Heart right ventricle (tissue), 16 donors: Measurements from ENCODE around the gene GTPBP10. TPM values are rescaled to one million over a fixed set of nuclear protein-coding genes. Genes with fewer than 3 reads are reported as not detected.
A peak's percentile ranks its signal among the peaks of the same experiment; 100 is the strongest.

Source experiments
- ATAC-seq, 8 donors: fragments of 200-7000 bp; cut with Tn5 transposase; one replicate each; pipeline ENCODE4 v1.9.1; 2020; ENCODE audit warnings: mild to moderate bottlenecking in 8 of 8, moderate library complexity in 8 of 8, moderate number of reproducible peaks in 1 of 8
- DNase-seq, 2 donors: peaks; one replicate each; pipeline ENCODE4 v3.0.0-alpha.2; 2020
- H3K27ac ChIP-seq, 10 donors: fragments of 200-600 bp; sonication (generic) in 2 of 10; one replicate each; pipeline versions ENCODE4 v1.5.0 to v1.8.0; 2020 to 2022; ENCODE audit warnings: mild to moderate bottlenecking in 3 of 10
- H3K27me3 ChIP-seq, 7 donors: fragments of 200-600 bp; one replicate each; pipeline ENCODE4 v1.8.0; 2021 to 2022; ENCODE audit warnings: mild to moderate bottlenecking in 2 of 7
- H3K36me3 ChIP-seq, 9 donors: fragments of 200-600 bp; sonication (generic) in 1 of 9; one replicate each; pipeline versions ENCODE4 v1.5.0 to v1.8.0; 2020 to 2022; ENCODE audit warnings: mild to moderate bottlenecking in 2 of 9
- H3K4me1 ChIP-seq, 9 donors: fragments of 200-600 bp; sonication (generic) in 1 of 9; one replicate each; pipeline versions ENCODE4 v1.5.0 to v1.8.0; 2020 to 2022; ENCODE audit warnings: mild to moderate bottlenecking in 4 of 9
- H3K4me3 ChIP-seq, 10 donors: fragments of 200-600 bp; sonication (generic) in 2 of 10; one replicate each; pipeline versions ENCODE4 v1.5.0 to v1.8.0; 2020 to 2022; ENCODE audit warnings: mild to moderate bottlenecking in 7 of 10, moderate library complexity in 2 of 10
- H3K9me3 ChIP-seq, 11 donors: fragments of 200-600 bp in 10 of 11; sonication (generic) in 2 of 11; one replicate each; pipeline versions ENCODE4 v1.5.0 to v1.8.0; 2013 to 2022; ENCODE audit warnings: mild to moderate bottlenecking in 2 of 11, control low read depth in 1 of 11, moderate library complexity in 1 of 11
- WGBS, 2 donors: extraction: QIAGEN DNeasy Blood & Tissue Kit; methylation state at CpG; one replicate each; pipeline ENCODE4 v1.1.7; 2013; ENCODE audit warnings: inconsistent platforms in 1 of 2; 5-methylcytosine and 5-hydroxymethylcytosine counted together
- intact Hi-C, 10 donors: fragments of 100-400 bp; cut with DNase I; formaldehyde crosslinking; loops; one replicate each; pipeline versions ENCODE4 v1.11.1 to v1.14.2; 2022
- polyA plus RNA-seq, 2 donors: library from polyadenylated mRNA; stranded (reverse); fragments of 200-250 nt; gene quantifications; one replicate each; pipeline ENCODE4 v1.2.3, GENCODE V29; 2013
- total RNA-seq, 10 donors: library from RNA; stranded (reverse); fragmentation: NEBNext Ultra II Directional in 3 of 10; extraction: Animal tissue kit (Norgen Biotek cat#: 25700) in 3 of 10; gene quantifications; one replicate each; pipeline versions ENCODE4 v1.2.1 to v1.2.4, GENCODE V29; 2021 to 2023
- TF ChIP-seq, protein P1 (sequence below), 9 donors: fragments of 200-600 bp; sonication (generic) in 2 of 9; IDR thresholded peaks; one replicate each; pipeline versions ENCODE4 v1.5.0 to v1.8.0; 2021 to 2022; ENCODE audit warnings: antibody characterized with exemption in 9 of 9, mild to moderate bottlenecking in 5 of 9, moderate library complexity in 1 of 9
- donor health status: Arrhythmogenic right ventricular cardiomyopathy.
- donor health status: ischemic (EF 13 %, LVEDD 7.1; RV severe dilation, severe dysfunction).
- donor health status: healthy with polysubstance abuse.
- donor health status: DM: no; HTN: yes; CAD: no.
- donor health status: DM: no; HTN: no; CAD: no.
- donor health status: ischemic (EF 25% LVEDD 6.9; RV normal size, moderate dysfunction).
- donor health status: ischemic (EF 25% LVEDD 5.7; RV mildly dilated, moderate dysfunction).
- donor health status: healthy.
- donor health status: DM: yes; HTN: yes; CAD: no.
- donor health status: Ischemic cardiomyopathy.
- donor health status: ischemic (EF 35%, LVEDD 5.7; RV mildly dilated, moderate dysfunction).
- donor health status: nonischemic (EF 11% LVEDD 7.7; RV severe dilation, severe dysfunction).
- donor health status: DM: yes; HTN: yes; CAD: no.
- donor health status: PGD.
- donor health status: ischemic (EF 29% LVEDD 5.4; RV normal size, mild dysfunction).
- donor health status: nonischemic (EF 23%, LVEDD 6.1; RV moderate dilation, normal function).

GTPBP10 gene
- total and polyA plus RNA-seq, 12 donors: 15.5 to 27.6 (median 23.4) TPM

DNA sequence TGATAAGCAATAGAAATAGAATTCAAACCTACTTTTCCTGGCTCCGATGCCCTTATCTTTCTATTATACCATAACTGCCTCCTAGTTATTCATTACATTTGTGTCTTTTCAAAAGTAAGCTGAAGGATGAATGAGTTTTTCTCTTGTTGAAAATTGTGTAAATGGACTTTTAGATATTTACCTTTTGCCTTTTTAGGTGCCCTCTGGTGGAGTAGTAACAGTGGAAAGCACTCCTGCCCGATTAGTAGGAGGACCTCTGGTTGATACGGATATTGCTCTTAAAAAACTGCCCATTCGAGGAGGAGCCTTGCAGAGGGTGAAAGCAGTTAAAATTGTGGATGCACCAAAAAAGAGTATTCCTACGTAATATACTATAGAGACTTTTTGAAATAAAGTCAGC lies 36.6 kb upstream of the GTPBP10 start:
- Histone ChIP-seq H3K4me3 (no peak overlapping the region), H3K36me3 (peaks cover 0 to 52% (median 0%) of the 10 kb centered on the region in 9 donors), H3K4me1 (no peaks in the 10 kb centered on the region), H3K27ac (no peak overlapping the region), H3K27me3 (no peaks in the 10 kb centered on the region), H3K9me3 (no peaks in the 10 kb centered on the region)
- ATAC-seq (no peak), DNase-seq (no peak)
- TF ChIP-seq, protein P1, sequence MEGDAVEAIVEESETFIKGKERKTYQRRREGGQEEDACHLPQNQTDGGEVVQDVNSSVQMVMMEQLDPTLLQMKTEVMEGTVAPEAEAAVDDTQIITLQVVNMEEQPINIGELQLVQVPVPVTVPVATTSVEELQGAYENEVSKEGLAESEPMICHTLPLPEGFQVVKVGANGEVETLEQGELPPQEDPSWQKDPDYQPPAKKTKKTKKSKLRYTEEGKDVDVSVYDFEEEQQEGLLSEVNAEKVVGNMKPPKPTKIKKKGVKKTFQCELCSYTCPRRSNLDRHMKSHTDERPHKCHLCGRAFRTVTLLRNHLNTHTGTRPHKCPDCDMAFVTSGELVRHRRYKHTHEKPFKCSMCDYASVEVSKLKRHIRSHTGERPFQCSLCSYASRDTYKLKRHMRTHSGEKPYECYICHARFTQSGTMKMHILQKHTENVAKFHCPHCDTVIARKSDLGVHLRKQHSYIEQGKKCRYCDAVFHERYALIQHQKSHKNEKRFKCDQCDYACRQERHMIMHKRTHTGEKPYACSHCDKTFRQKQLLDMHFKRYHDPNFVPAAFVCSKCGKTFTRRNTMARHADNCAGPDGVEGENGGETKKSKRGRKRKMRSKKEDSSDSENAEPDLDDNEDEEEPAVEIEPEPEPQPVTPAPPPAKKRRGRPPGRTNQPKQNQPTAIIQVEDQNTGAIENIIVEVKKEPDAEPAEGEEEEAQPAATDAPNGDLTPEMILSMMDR (IDR thresholded peaks at IDR 0.05): no peak
- WGBS, 2 donors: 89 to 91% methylated on average over 5 of the region's 5 CpGs
- intact Hi-C loops: loop anchor here in 6 of 10 donors (5.0 to 10.0 kb wide), 4 partner anchors 105 to 1235 kb away; no protein-coding TSS in a partner anchor

DNA sequence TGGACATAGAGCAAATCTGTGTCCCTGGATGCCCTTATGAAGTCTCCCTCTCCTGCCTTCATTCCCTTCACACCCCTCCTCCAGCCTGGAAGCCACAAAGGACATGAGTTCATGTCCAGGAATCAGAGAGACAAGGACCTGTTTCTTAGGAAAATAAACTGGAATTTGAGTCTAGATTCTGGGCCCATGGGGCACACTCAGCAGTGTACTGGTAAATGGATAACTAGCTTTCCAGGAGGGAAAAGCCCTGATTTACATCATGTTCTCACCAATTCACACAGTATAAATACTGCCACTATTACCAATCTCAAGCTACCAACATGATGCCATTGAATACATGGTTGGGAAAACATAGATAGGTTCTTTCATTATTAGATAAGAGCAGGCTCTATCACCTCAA lies 35.3 kb upstream of the GTPBP10 start:
- TF ChIP-seq, protein P1 (IDR thresholded peaks at IDR 0.05): no peak
- H3K9me3 ChIP-seq: no peaks in the 10 kb centered on the region
- H3K4me3 ChIP-seq: no peak overlapping the region
- no peak overlapping the region for H3K27ac ChIP-seq
- ATAC-seq (no peak), DNase-seq (no peak)
- intact Hi-C loops: loop anchor here in 6 of 10 donors (5.0 to 10.0 kb wide), 4 partner anchors 104 to 1236 kb away; no protein-coding TSS in a partner anchor
- H3K4me1 ChIP-seq: no peaks in the 10 kb centered on the region
- H3K36me3 ChIP-seq: peaks cover 0 to 49% (median 0%) of the 10 kb centered on the region in 9 donors
- H3K27me3 ChIP-seq: peaks cover 0 to under 1% (median 0%) of the 10 kb centered on the region in 7 donors

DNA sequence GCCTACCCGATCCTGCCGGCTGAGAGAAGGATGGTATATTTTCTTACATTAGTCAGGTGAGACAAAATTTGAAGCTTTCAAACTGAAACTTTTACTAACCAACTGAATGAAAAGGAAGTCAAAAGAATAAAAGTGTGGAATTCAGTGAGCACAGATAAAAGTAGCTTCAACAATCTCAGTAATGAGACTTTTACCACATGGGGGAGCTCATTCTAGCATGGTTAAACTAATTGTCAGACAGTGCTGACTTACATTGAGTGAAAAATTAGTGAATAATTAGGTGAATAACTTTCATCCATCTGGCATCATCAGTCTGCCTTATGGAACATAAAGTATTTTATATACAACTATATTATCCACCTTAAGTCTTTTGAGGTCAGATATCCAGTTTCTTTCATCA lies 33.8 kb upstream of the GTPBP10 start:
- H3K4me1 ChIP-seq: no peaks in the 10 kb centered on the region
- peaks cover 0 to 12% (median 0%) of the 10 kb centered on the region in 7 donors for H3K27me3 ChIP-seq
- no peaks in the 10 kb centered on the region for H3K9me3 ChIP-seq
- intact Hi-C loops: loop anchor here in 6 of 10 donors (5.0 to 10.0 kb wide), 4 partner anchors 102 to 1238 kb away; no protein-coding TSS in a partner anchor
- ATAC-seq (no peak), DNase-seq (no peak)
- no peak overlapping the region for H3K4me3 ChIP-seq
- H3K36me3 ChIP-seq: peaks cover 0 to 34% (median 0%) of the 10 kb centered on the region in 9 donors
- H3K27ac ChIP-seq: no peak overlapping the region
- TF ChIP-seq, protein P1 (IDR thresholded peaks at IDR 0.05): peak in 4 of 9 donors; percentile 17 to 46 (median 30)
- 85 to 89% methylated on average over 2 of the region's 2 CpGs for WGBS, 2 donors

DNA sequence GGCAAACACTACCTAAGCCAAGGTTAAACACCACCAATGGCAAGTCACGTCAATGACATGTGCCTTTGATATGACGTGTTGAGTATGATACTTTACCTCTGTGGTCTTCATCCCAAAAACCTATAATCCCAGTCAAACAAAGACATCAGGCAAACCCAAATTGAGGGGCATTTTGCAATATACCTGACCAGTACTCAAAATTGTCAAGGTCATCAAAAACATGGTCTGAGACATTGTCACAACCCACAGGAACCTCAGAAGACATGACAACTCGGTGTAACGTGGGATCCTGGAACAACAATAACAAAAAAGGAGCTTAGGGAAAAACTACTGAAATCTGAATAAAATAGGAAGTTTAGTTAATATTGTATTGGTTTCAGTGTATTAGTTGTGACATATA lies 32.6 kb upstream of the GTPBP10 start:
- WGBS, 2 donors: 65 to 70% methylated on average over 4 of the region's 4 CpGs
- ATAC-seq: no peak
- Histone ChIP-seq H3K9me3 (no peaks in the 10 kb centered on the region), H3K27ac (no peak overlapping the region), H3K36me3 (peaks cover 0 to 22% (median 0%) of the 10 kb centered on the region in 9 donors), H3K4me1 (no peaks in the 10 kb centered on the region), H3K27me3 (peaks cover 0 to 24% (median 9%) of the 10 kb centered on the region in 7 donors), H3K4me3 (no peak overlapping the region)
- TF ChIP-seq, protein P1 (IDR thresholded peaks at IDR 0.05): no peak
- intact Hi-C loops: loop anchor here in 6 of 10 donors (5.0 to 10.0 kb wide), 4 partner anchors 101 to 1239 kb away; no protein-coding TSS in a partner anchor
- DNase-seq: no peak
